Common myeloid progenitor, CD34-positive (primary cell): ENCODE data around the gene SMR3A.

ENCODE experiments used
- CTCF ChIA-PET: fragments of 350-600 bp; sonication (Branson Sonifier 250); formaldehyde crosslinking; loops from one replicate; lab custom pipeline; 2021; ENCODE audit warnings: antibody characterized with exemption; lab: Charles Lee
- POLR2A ChIA-PET: fragments of 350-600 bp; sonication (Branson Sonifier 250); formaldehyde crosslinking; loops from one replicate; lab custom pipeline; 2021; ENCODE audit warnings: antibody characterized with exemption; lab: Charles Lee
- DNase-seq, 3 donors: peaks; one replicate each; pipeline versions ENCODE4 v3.0.0 to v3.0.0-alpha.2; 2013
- H3K27ac ChIP-seq, 2 experiments: 1 replicate in 1 of 2; 2 replicates in 1 of 2; pipeline ENCODE4 v1.7.0; 2013; ENCODE audit warnings: inconsistent platforms in 2 of 2, low read length in 2 of 2, mild to moderate bottlenecking in 2 of 2, low read depth in 1 of 2, moderate library complexity in 1 of 2; ENCODE audit not compliant: severe bottlenecking in 2 of 2, insufficient read depth in 1 of 2, poor library complexity in 1 of 2
- H3K27me3 ChIP-seq, 5 experiments: replicated peaks in 2 of 5; 1 replicate in 3 of 5; 2 replicates in 2 of 5; pipeline versions ENCODE4 v1.6.1 to v1.7.0; 2013; ENCODE audit warnings: low read length in 4 of 5, mild to moderate bottlenecking in 2 of 5, moderate library complexity in 2 of 5, inconsistent platforms in 1 of 5; ENCODE audit not compliant: insufficient read depth in 5 of 5, control insufficient read depth in 4 of 5
- H3K36me3 ChIP-seq, 4 experiments: 1 replicate in 2 of 4; 2 replicates in 2 of 4; pipeline versions ENCODE4 v1.6.1 to v1.7.0; 2013; ENCODE audit warnings: low read length in 3 of 4, control low read depth in 1 of 4, mild to moderate bottlenecking in 1 of 4; ENCODE audit not compliant: control insufficient read depth in 4 of 4, insufficient read depth in 4 of 4
- H3K4me1 ChIP-seq, 4 experiments: 1 replicate in 3 of 4; 2 replicates in 1 of 4; pipeline versions ENCODE4 v1.6.1 to v1.7.1; 2013; ENCODE audit warnings: low read length in 3 of 4, mild to moderate bottlenecking in 3 of 4, control low read depth in 1 of 4, inconsistent platforms in 1 of 4, moderate library complexity in 1 of 4; ENCODE audit not compliant: control insufficient read depth in 4 of 4, insufficient read depth in 4 of 4; ENCODE audit errors: control extremely low read depth in 1 of 4
- H3K4me3 ChIP-seq, 7 experiments: 1 replicate in 4 of 7; 2 replicates in 3 of 7; pipeline versions ENCODE4 v1.5.1 to v1.7.0; 2013; ENCODE audit warnings: mild to moderate bottlenecking in 7 of 7, low read length in 6 of 7, moderate library complexity in 6 of 7, inconsistent platforms in 2 of 7, low read depth in 2 of 7, control low read depth in 1 of 7; ENCODE audit not compliant: insufficient read depth in 4 of 7, control insufficient read depth in 1 of 7; ENCODE audit errors: extremely low read depth in 1 of 7
- H3K9me3 ChIP-seq, 5 experiments: 1 replicate in 4 of 5; 2 replicates in 1 of 5; pipeline versions ENCODE4 v1.6.1 to v1.7.1; 2013; ENCODE audit warnings: low read length in 4 of 5, mild to moderate bottlenecking in 2 of 5, inconsistent platforms in 1 of 5, low read depth in 1 of 5, moderate library complexity in 1 of 5; ENCODE audit not compliant: control insufficient read depth in 4 of 5, insufficient read depth in 2 of 5; ENCODE audit errors: control extremely low read depth in 1 of 5
- WGBS: methylation state at CpG from one replicate; pipeline ENCODE4 v1.1.5; 2013; ENCODE audit not compliant: insufficient coverage; 5-methylcytosine and 5-hydroxymethylcytosine counted together

The SMR3A gene

DNA sequence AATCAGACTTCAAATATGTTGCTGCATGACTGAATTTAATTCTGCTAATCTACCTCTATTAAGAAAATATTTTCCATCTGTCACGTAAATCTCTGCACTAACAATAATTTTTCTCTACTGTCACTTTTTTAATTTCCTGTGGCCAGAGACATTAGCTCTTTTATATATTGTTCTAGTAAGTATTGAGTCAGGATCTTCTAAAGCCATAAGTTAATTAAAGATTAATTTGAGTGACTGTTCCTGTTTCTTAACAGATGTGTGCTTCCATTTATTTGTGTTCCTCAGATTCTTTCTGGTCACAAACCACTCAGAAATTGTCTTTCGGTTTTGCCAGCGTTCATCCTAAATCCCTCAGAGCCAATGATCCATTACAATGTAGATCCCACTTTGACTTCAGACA is 20.0 kb downstream of the SMR3A start:
- no peak overlapping the region for H3K27ac ChIP-seq
- H3K4me1 ChIP-seq: no peaks in the 10 kb centered on the region
- H3K36me3 ChIP-seq: no peaks in the 10 kb centered on the region
- ChIA-PET POLR2A (no interaction called here), CTCF (no interaction called here)
- DNase-seq: no peak
- H3K9me3 ChIP-seq: no peaks in the 10 kb centered on the region
- 100% methylated on average over 2 of the region's 3 CpGs for WGBS
- H3K27me3 ChIP-seq: no peaks in the 10 kb centered on the region
- no peak overlapping the region for H3K4me3 ChIP-seq

DNA sequence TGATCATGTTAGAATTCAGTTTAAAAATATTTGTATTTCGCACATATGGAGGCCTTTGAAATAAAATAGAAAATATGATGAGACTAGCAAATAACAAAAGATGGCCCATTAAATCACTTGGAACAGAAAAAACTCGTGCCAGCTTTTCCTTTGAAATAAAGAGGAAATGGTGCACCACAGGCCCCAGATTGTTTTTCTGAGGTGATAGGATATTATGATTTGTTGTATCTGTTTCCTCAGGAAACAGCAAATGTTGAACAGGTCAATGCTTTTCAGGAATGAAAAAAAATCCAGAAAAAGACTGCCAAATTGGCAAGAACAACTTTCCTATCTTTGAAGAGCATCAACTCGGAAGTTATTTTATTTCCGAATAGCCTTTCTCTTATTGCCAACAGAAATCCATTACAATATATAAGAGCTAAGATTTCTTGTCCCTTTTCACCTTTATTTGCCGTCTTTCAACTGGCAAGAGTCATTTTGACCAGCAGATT is 22.2 kb downstream of the SMR3A start, which contains the start of gene SMR3B:
SMR3B (plus strand) TSS at position 441 of the 491 bp plus-strand sequence. CDS start 1,380 bp downstream, outside the sequence.
- Histone ChIP-seq H3K36me3 (no peaks in the 10 kb centered on the region), H3K4me3 (no peak within 1 kb of the TSS), H3K27ac (no peak within 1 kb of the TSS), H3K27me3 (no peaks in the 10 kb centered on the region), H3K4me1 (no peaks in the 10 kb centered on the region), H3K9me3 (no peaks in the 10 kb centered on the region)
- 83% methylated on average over 1 of the region's 5 CpGs for WGBS
- DNase-seq: no peak
- POLR2A ChIA-PET: no interaction called here
- CTCF ChIA-PET: no interaction called here

DNA sequence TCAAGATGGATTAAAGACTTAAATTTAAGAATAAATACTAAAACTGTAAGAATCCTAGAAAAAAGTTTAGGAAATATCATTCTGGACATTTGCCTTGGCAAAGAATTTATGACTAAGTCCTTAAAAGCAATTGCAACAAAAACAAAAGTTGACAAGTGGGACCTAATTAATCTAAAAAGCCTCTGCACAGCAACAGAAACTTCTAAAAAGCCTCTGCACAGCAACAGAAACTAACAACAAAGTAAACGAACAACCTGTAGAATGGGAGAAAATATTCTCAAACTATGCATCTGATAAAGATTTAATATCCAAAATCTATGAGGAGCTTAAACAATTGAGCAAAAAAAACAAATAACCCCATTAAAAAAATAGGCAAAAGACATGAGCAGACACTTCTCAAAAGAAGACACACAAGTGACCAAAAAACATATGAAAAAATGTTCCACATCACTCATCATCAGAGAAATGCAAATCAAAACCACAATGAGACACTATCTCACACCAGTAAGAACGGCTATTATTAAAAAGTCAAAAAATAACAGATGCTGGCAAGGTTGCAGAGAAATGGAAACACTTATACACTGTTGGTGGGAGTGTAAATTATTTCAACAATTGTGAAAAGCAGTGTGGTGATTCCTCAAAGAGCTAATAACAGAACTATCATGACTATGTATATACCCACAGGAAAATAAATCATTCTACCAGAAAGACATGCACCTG is 31.7 kb downstream of the SMR3A start:
- Histone ChIP-seq H3K36me3 (no peaks in the 10 kb centered on the region), H3K4me3 (no peak overlapping the region), H3K4me1 (no peaks in the 10 kb centered on the region), H3K27ac (no peak overlapping the region), H3K9me3 (no peaks in the 10 kb centered on the region), H3K27me3 (no peaks in the 10 kb centered on the region)
- CTCF ChIA-PET: no interaction called here
- no peak for DNase-seq
- WGBS: no CpG with 5 or more reads among the region's 2 CpGs
- POLR2A ChIA-PET: no interaction called here

DNA sequence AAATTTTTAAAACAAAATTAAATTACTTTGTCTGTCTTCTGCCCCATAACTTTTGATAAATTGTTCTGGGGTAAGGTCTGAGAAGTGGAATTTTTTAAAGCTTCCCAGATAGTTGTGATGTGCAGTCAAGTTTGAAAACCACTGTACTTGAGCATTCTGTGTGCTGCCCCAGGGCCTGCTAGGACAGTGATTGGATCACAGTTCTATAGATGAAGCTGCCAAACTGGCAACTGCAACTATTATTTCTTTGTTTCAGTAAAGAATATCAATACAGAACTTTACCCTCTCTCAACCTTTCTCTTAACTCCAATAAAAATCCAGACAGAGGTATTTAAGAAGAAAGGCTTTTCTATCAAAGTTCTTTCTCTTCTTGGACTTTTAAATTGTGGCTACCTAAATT is 37.0 kb downstream of the SMR3A start, which contains the start of gene OPRPN:
OPRPN (plus strand) TSS at position 361 of the 400 bp plus-strand sequence. CDS start 1,346 bp downstream, outside the sequence.
- Histone ChIP-seq H3K36me3 (no peaks in the 10 kb centered on the region), H3K4me1 (no peaks in the 10 kb centered on the region), H3K27me3 (no peaks in the 10 kb centered on the region), H3K4me3 (no peak within 1 kb of the TSS), H3K27ac (no peak within 1 kb of the TSS), H3K9me3 (no peaks in the 10 kb centered on the region)
- CTCF ChIA-PET: no interaction called here
- no peak for DNase-seq
- POLR2A ChIA-PET: no interaction called here

DNA sequence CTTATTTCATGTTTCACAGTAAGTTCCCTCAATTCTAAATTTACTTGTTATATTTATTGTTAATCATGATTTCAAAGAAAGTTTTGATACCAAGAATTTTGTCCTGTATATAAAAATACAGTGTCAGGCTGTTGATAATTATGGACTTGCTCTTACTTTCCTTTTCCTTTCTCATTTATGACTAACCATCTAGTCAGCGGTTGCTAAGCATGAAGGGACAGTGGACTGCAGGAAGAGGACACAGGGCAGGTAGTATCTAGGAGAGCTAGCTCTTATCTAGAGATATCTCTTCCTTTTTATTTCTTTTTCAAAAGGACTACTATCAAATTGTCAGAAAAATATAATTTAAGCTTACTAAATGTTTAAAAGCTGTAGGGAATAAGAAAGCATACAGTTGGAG is 38.8 kb downstream of the SMR3A start:
- no peaks in the 10 kb centered on the region for H3K36me3 ChIP-seq
- no peak for DNase-seq
- H3K27me3 ChIP-seq: no peaks in the 10 kb centered on the region
- no CpG with 5 or more reads among the region's 1 CpG for WGBS
- H3K9me3 ChIP-seq: no peaks in the 10 kb centered on the region
- H3K4me1 ChIP-seq: no peaks in the 10 kb centered on the region
- POLR2A ChIA-PET: no interaction called here
- H3K27ac ChIP-seq: no peak overlapping the region
- CTCF ChIA-PET: no interaction called here
- H3K4me3 ChIP-seq: no peak overlapping the region

DNA sequence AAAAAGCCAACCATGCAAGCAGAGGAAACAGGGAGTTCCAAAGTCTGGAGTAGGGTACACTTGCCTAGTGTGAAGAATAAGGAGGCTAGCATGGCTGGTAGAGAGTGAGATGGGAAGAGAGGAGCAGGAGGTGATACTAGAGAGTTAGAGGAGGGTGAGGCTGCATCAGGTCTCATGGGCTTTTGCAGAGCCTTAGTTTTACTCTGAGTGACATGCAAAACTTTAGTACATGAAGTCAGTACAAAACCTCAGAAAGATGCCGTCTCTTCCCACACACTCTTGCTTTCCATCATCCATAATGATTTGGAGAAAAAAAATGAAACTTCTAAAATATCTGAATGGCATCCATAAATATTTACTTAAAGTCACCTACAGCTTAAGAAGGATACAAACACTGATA is 42.2 kb downstream of the SMR3A start:
- DNase-seq: no peak
- H3K27me3 ChIP-seq: no peaks in the 10 kb centered on the region
- H3K4me3 ChIP-seq: no peak overlapping the region
- H3K27ac ChIP-seq: no peak overlapping the region
- no peaks in the 10 kb centered on the region for H3K9me3 ChIP-seq
- ChIA-PET CTCF (no interaction called here), POLR2A (no interaction called here)
- WGBS: no CpG with 5 or more reads among the region's 1 CpG
- no peaks in the 10 kb centered on the region for H3K36me3 ChIP-seq
- no peaks in the 10 kb centered on the region for H3K4me1 ChIP-seq

DNA sequence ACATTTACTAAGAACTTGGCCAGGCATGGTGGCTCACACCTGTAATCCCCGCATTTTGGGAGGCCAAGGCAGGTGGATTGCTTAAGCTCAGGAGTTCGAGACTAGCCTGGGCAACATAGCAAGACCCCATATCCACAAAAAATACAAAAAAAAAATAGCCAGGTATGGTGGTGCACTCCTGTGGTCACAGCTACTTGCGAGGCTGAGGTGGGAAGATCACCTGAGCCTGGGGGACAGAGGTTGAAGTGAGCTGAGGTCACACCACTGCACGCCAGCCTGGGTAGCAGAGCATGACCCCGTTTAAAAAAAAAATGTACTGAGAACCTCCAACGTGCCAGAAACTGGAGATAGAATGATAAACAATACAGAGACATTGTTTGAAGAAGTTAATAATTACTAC is 45.2 kb downstream of the SMR3A start:
- peaks cover 0 to 2% (median 0%) of the 10 kb centered on the region in 5 experiments for H3K27me3 ChIP-seq
- no peaks in the 10 kb centered on the region for H3K9me3 ChIP-seq
- 94% methylated on average over 3 of the region's 6 CpGs for WGBS
- ChIA-PET CTCF (no interaction called here), POLR2A (no interaction called here)
- H3K4me1 ChIP-seq: no peaks in the 10 kb centered on the region
- no peaks in the 10 kb centered on the region for H3K36me3 ChIP-seq
- no peak for DNase-seq
- H3K27ac ChIP-seq: no peak overlapping the region
- H3K4me3 ChIP-seq: no peak overlapping the region
